Naive thymus-derived CD4-positive, alpha-beta T cell (primary cell): ENCODE measurements around the gene PDE4C. TPM values are rescaled to one million over a fixed set of nuclear protein-coding genes. Genes with fewer than 3 reads are reported as not detected.

Source experiments
- ATAC-seq: fragments of 150-1000 bp; cut with Tn5 transposase; 2 replicates; pipeline ENCODE4 v1.10.0; 2021; ENCODE audit warnings: mild to moderate bottlenecking, moderate library complexity
- CTCF ChIA-PET: fragments of 350-600 bp; sonication (Branson Sonifier 250); formaldehyde crosslinking; loops from one replicate; lab custom pipeline; 2021; ENCODE audit warnings: antibody characterized with exemption; lab: Charles Lee
- POLR2A ChIA-PET: fragments of 350-600 bp; sonication (Branson Sonifier 250); formaldehyde crosslinking; loops from one replicate; lab custom pipeline; 2021; ENCODE audit warnings: antibody characterized with exemption, inconsistent platforms; lab: Charles Lee
- DNase-seq, 9 donors: peaks; one replicate each; pipeline versions ENCODE4 v3.0.0 to v3.0.0-alpha.2; 2020 to 2022; ENCODE audit warnings: mixed read lengths in 1 of 9
- H3K27ac ChIP-seq: one replicate; pipeline ENCODE4 v1.7.0; 2013; ENCODE audit warnings: mild to moderate bottlenecking, low read depth, low read length, moderate library complexity
- H3K27me3 ChIP-seq, 2 donors: one replicate each; pipeline ENCODE4 v1.7.0; 2013; ENCODE audit warnings: low read length in 2 of 2, mild to moderate bottlenecking in 2 of 2, moderate library complexity in 2 of 2; ENCODE audit not compliant: control insufficient read depth in 2 of 2, insufficient read depth in 2 of 2
- H3K36me3 ChIP-seq, 3 experiments: 1 replicate in 2 of 3; 2 replicates in 1 of 3; pipeline ENCODE4 v1.7.0; 2013; ENCODE audit warnings: low read length in 3 of 3, mild to moderate bottlenecking in 3 of 3, moderate library complexity in 1 of 3; ENCODE audit not compliant: insufficient read depth in 3 of 3, control insufficient read depth in 2 of 3
- H3K4me1 ChIP-seq, 2 donors: one replicate each; pipeline ENCODE4 v1.7.0; 2013; ENCODE audit warnings: low read length in 2 of 2, mild to moderate bottlenecking in 2 of 2, moderate library complexity in 1 of 2; ENCODE audit not compliant: control insufficient read depth in 2 of 2, insufficient read depth in 2 of 2
- H3K4me3 ChIP-seq: 2 replicates; pipeline ENCODE4 v1.7.0; 2013; ENCODE audit warnings: mild to moderate bottlenecking, low read length
- H3K9me3 ChIP-seq, 3 experiments: 1 replicate in 2 of 3; 2 replicates in 1 of 3; pipeline ENCODE4 v1.7.0; 2013; ENCODE audit warnings: low read length in 3 of 3; ENCODE audit not compliant: control insufficient read depth in 2 of 3
- H3K27ac Mint-ChIP-seq, 9 donors: one replicate each; pipeline ENCODE4 v1.8.0; 2020 to 2022; ENCODE audit warnings: mixed read lengths in 9 of 9, mild to moderate bottlenecking in 8 of 9, moderate library complexity in 5 of 9, inconsistent platforms in 2 of 9
- H3K27me3 Mint-ChIP-seq, 5 donors: one replicate each; pipeline ENCODE4 v1.8.0; 2021 to 2022; ENCODE audit warnings: mixed read lengths in 5 of 5, mild to moderate bottlenecking in 1 of 5
- H3K36me3 Mint-ChIP-seq, 5 donors: one replicate each; pipeline ENCODE4 v1.8.0; 2020 to 2022; ENCODE audit warnings: mixed read lengths in 5 of 5, mild to moderate bottlenecking in 3 of 5, inconsistent platforms in 1 of 5
- H3K4me1 Mint-ChIP-seq, 7 donors: one replicate each; pipeline ENCODE4 v1.8.0; 2020 to 2022; ENCODE audit warnings: mixed read lengths in 7 of 7, mild to moderate bottlenecking in 3 of 7, inconsistent platforms in 1 of 7
- H3K4me3 Mint-ChIP-seq, 10 donors: one replicate each; pipeline ENCODE4 v1.8.0; 2020 to 2022; ENCODE audit warnings: mild to moderate bottlenecking in 10 of 10, mixed read lengths in 10 of 10, moderate library complexity in 6 of 10, inconsistent platforms in 2 of 10
- H3K9me3 Mint-ChIP-seq, 11 donors: one replicate each; pipeline ENCODE4 v1.8.0; 2020 to 2022; ENCODE audit warnings: mixed read lengths in 11 of 11, mild to moderate bottlenecking in 4 of 11, inconsistent platforms in 1 of 11, moderate library complexity in 1 of 11
- intact Hi-C, 2 donors: fragments of 100-400 bp; cut with micrococcal nuclease; formaldehyde crosslinking; loops; one replicate each; pipeline ENCODE4 v1.15.1; 2023
- polyA plus RNA-seq, 2 donors: library from polyadenylated mRNA; unstranded; fragments of 300-500 nt; fragmentation: Illumina TruSeq; gene quantifications; one replicate each; pipeline ENCODE4 v1.2.3, GENCODE V29; 2021
- total RNA-seq, 6 experiments: library from RNA in 5 of 6; stranded (reverse) in 5 of 6; gene quantifications; 1 replicate in 5 of 6; 2 replicates in 1 of 6; pipeline ENCODE4 v1.2.3 and lab custom pipeline; 2021 to 2026

PDE4C gene
- total and polyA plus RNA-seq, 7 experiments from 2014 or later, result not detected

DNA sequence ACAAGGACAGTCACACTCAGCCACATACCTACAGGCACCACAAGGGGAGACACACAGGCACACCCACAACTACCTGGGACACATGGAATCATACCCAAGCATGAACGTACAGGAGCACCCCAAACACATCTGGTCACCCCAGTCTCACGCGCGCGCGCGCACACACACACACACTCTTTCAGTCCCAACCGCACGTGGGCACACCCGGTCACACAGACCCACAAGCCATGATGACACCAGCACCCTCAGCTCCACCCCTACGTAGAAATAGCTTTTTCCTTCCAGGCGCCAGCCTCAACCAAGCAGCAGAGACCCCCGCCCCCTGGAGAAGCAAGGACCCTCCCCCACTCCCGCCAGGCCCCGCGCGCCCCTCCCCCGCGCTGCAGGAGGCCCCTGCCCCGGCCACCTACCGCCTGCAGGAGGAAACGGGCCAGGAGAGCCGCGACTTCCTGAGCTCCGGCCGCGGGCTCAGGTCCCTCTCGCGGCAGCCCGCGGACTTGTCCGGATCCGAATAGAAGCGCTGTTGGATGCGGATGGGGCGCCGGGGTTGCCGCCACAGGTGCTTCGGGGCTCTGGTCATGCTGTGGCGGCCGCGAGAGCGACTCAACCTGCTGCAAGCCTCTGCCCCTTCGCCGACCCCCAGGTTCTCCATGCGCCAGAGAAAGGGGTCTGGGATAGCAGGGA is 6.4 kb upstream of the PDE4C start:
- no peak overlapping the region for H3K4me3 Mint-ChIP-seq
- CTCF ChIA-PET, result interaction anchor here (1.3 kb wide), 1 partner anchor 8 kb away, joined by 3 read pairs; no protein-coding TSS in a partner anchor
- intact Hi-C loops, result no loop called here

DNA sequence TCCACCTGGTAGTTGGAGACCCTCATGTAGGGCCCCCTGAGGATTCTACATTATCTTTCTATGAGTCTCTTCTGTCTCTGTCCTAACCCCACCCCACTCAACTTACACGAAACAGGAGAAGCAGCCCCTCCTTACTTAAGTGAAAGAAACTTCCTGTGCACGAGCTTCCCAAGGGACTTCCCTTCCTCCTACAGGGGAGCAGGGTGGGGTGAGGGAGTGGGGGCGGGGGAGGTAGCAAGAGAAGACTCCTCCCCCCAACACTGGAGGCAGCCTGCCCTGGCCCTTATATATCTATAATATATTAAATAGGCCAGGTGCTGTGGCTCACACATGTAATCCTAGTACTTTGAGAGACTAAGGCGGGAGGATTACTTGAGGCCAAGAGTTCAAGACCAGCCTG is 5.5 kb upstream of the PDE4C start:
- ATAC-seq (no peak), DNase-seq (no peak)
- peaks cover 0 to 17% (median 9%) of the 10 kb centered on the region in 11 donors for H3K9me3 Mint-ChIP-seq
- peaks cover 0 to 12% (median 5%) of the 10 kb centered on the region in 7 donors for H3K4me1 Mint-ChIP-seq
- Histone ChIP-seq H3K36me3 (no peaks in the 10 kb centered on the region), H3K27ac (no peak overlapping the region), H3K9me3 (peaks cover 0 to 11% (median 0%) of the 10 kb centered on the region in 3 experiments), H3K27me3 (peaks cover 5 to 27% of the 10 kb centered on the region in 2 donors), H3K4me3 (no peak overlapping the region), H3K4me1 (no peaks in the 10 kb centered on the region)
- H3K36me3 Mint-ChIP-seq, result peaks cover 0 to 9% (median 6%) of the 10 kb centered on the region in 5 donors
- peaks cover 60 to 75% (median 69%) of the 10 kb centered on the region in 5 donors for H3K27me3 Mint-ChIP-seq
- no peak overlapping the region for H3K4me3 Mint-ChIP-seq
- no peak overlapping the region for H3K27ac Mint-ChIP-seq
- CTCF ChIA-PET, result no interaction called here
- POLR2A ChIA-PET, result no interaction called here
- intact Hi-C loops, result no loop called here

More for the DNA sequence above, 6.4 kb upstream of the PDE4C start:
- Histone ChIP-seq H3K27ac (no peak overlapping the region), H3K4me1 (no peaks in the 10 kb centered on the region), H3K4me3 (no peak overlapping the region), H3K9me3 (peaks cover 0 to 11% (median 0%) of the 10 kb centered on the region in 3 experiments), H3K36me3 (no peaks in the 10 kb centered on the region), H3K27me3 (peaks cover 0 to 19% of the 10 kb centered on the region in 2 donors)
- peaks cover 0 to 17% (median 9%) of the 10 kb centered on the region in 11 donors for H3K9me3 Mint-ChIP-seq
- peaks cover 0 to 9% (median 6%) of the 10 kb centered on the region in 5 donors for H3K36me3 Mint-ChIP-seq
- DNase-seq (no peak), ATAC-seq (no peak)
- peaks cover 51 to 70% (median 62%) of the 10 kb centered on the region in 5 donors for H3K27me3 Mint-ChIP-seq
- H3K4me1 Mint-ChIP-seq, result peaks cover 0 to 12% (median 0%) of the 10 kb centered on the region in 7 donors
- H3K27ac Mint-ChIP-seq, result no peak overlapping the region
- POLR2A ChIA-PET, result interaction anchor here (0.5 kb wide), 1 partner anchor 1432 kb away, joined by 4 read pairs; no protein-coding TSS in a partner anchor

DNA sequence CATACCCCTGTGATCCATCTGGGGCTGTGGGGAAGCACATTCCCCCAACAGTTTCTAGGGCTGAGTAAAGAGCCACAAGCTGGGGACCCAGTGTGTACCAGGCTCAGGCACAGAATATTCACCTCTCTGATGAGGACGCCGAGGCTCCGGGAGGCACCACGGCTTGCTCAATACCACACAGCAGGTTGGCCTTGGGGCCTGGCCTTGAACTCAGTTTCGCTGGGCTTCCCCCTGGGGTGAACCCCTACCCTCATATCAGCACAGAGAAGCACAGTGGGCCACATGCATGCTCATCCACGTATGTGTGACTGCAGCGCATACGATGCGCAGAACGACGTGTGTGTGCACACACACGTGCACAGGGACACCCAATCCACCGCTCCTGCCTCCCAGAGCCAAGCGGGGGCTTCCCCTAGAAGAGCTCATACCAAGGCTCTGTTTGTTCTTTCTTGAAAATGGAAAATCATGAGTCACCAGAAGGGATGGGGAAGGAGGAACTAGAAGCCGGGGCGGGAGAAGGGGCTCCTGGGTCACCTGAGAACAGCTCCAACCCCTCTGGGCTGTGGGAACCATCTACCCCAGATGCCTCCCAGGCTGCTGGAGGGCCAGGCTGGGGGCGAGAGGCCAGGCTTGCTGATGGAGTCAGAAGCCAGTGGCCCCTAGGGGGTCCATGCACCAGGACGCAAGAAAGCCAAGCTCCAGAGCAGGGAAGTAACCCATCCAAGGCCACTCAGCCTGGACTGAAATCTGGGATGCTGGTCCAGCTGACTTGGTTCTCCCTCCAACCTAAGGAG is 4.9 kb upstream of the PDE4C start:
- peaks cover 61 to 73% (median 69%) of the 10 kb centered on the region in 5 donors for H3K27me3 Mint-ChIP-seq
- POLR2A ChIA-PET, result interaction anchor here (0.7 kb wide), 1 partner anchor 671 kb away, joined by 3 read pairs; no protein-coding TSS in a partner anchor

DNA sequence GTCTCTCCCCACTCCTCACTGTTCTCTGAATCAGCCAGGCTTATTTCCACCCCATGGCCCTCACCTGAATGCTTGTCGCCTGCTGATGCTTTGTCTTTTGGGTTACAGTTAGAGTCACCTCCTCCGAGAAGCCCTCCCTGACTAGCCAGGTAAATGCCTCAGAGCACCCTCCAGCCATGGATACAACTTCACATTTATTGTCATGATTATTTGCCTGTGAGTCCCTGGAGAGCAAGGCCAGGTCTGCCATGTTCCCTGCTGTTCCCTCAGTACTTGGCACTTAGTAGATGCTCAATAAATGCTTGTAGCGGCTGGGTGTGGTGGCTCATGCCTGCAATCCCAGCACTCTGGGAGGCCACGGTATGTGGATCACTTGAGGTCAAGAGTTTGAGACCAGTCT is 3.7 kb upstream of the PDE4C start:
- CTCF ChIA-PET, result interaction anchor here (0.9 kb wide), 1 partner anchor 59 kb away, joined by 3 read pairs; no protein-coding TSS in a partner anchor
- peaks cover 0 to 17% (median 7%) of the 10 kb centered on the region in 11 donors for H3K9me3 Mint-ChIP-seq
- no peak overlapping the region for H3K27ac ChIP-seq
- intact Hi-C loops, result loop anchor here in 1 of 2 donors (1.0 kb wide), 1 partner anchor 98 kb away; no protein-coding TSS in a partner anchor
- no peaks in the 10 kb centered on the region for H3K36me3 ChIP-seq
- peaks cover 0 to 11% (median 0%) of the 10 kb centered on the region in 3 experiments for H3K9me3 ChIP-seq
- no peak for ATAC-seq
- H3K27me3 ChIP-seq, result peaks cover 9 to 36% of the 10 kb centered on the region in 2 donors
- H3K36me3 Mint-ChIP-seq, result peaks cover 0 to 9% (median 3%) of the 10 kb centered on the region in 5 donors
- H3K4me1 Mint-ChIP-seq, result peaks cover under 1 to 20% (median 10%) of the 10 kb centered on the region in 7 donors
- H3K27ac Mint-ChIP-seq, result peak overlapping the region in 1 of 9 donors; percentile 51
- POLR2A ChIA-PET, result interaction anchor here (0.6 kb wide), 1 partner anchor 97 kb away, joined by 4 read pairs; no protein-coding TSS in a partner anchor
- peaks cover 55 to 73% (median 66%) of the 10 kb centered on the region in 5 donors for H3K27me3 Mint-ChIP-seq
- no peak for DNase-seq
- H3K4me3 ChIP-seq, result no peak overlapping the region
- no peak overlapping the region for H3K4me3 Mint-ChIP-seq
- H3K4me1 ChIP-seq, result peaks cover 0 to 12% of the 10 kb centered on the region in 2 donors

More for the DNA sequence above, 4.9 kb upstream of the PDE4C start:
- CTCF ChIA-PET, result interaction anchor here (0.9 kb wide), 1 partner anchor 60 kb away, joined by 3 read pairs; no protein-coding TSS in a partner anchor
- peaks cover 0 to 10% (median 6%) of the 10 kb centered on the region in 7 donors for H3K4me1 Mint-ChIP-seq
- H3K9me3 Mint-ChIP-seq, result peaks cover 0 to 17% (median 9%) of the 10 kb centered on the region in 11 donors
- no peak overlapping the region for H3K4me3 ChIP-seq
- H3K27ac Mint-ChIP-seq, result no peak overlapping the region
- H3K27me3 ChIP-seq, result peaks cover 5 to 27% of the 10 kb centered on the region in 2 donors
- peaks cover 0 to 9% (median 3%) of the 10 kb centered on the region in 5 donors for H3K36me3 Mint-ChIP-seq
- peaks cover 0 to 11% (median 0%) of the 10 kb centered on the region in 3 experiments for H3K9me3 ChIP-seq
- H3K36me3 ChIP-seq, result no peaks in the 10 kb centered on the region
- intact Hi-C loops, result no loop called here
- ATAC-seq, result peak; percentile 50
- H3K4me3 Mint-ChIP-seq, result no peak overlapping the region
- no peak overlapping the region for H3K27ac ChIP-seq
- no peak for DNase-seq
- H3K4me1 ChIP-seq, result no peaks in the 10 kb centered on the region

DNA sequence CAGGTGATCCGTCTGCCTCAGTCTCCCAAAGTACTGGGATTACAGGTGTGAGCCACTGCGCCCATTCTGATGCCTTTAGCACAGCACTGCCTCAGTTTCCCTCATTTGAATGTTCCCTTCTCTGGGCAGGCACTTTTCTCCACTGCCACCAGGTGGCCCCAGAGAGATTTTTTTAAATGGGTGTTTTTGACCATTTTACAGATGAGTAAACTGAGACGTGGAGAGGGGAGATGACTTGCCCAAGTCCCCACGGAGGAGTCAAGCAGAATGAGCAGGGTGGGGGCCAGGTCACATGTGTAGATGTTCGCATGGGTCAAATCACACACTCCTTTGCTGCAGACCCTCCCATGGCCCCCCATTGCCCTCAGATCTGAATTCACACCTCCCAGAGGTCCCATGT is 3.2 kb upstream of the PDE4C start:
- H3K36me3 Mint-ChIP-seq, result peaks cover 0 to 9% (median 3%) of the 10 kb centered on the region in 5 donors
- Histone ChIP-seq H3K9me3 (peaks cover 0 to 11% (median 0%) of the 10 kb centered on the region in 3 experiments), H3K27me3 (peaks cover 9 to 36% of the 10 kb centered on the region in 2 donors), H3K4me3 (no peak overlapping the region), H3K36me3 (no peaks in the 10 kb centered on the region), H3K4me1 (peaks cover under 1 to 16% of the 10 kb centered on the region in 2 donors), H3K27ac (no peak overlapping the region)
- no peak for ATAC-seq
- intact Hi-C loops, result loop anchor here in 1 of 2 donors (1.0 kb wide), 1 partner anchor 99 kb away; no protein-coding TSS in a partner anchor
- H3K9me3 Mint-ChIP-seq, result peaks cover 0 to 14% (median 7%) of the 10 kb centered on the region in 11 donors
- peaks cover 4 to 24% (median 15%) of the 10 kb centered on the region in 7 donors for H3K4me1 Mint-ChIP-seq
- H3K4me3 Mint-ChIP-seq, result no peak overlapping the region
- POLR2A ChIA-PET, result no interaction called here
- peak overlapping the region in 1 of 9 donors; percentile 51 for H3K27ac Mint-ChIP-seq
- peaks cover 58 to 72% (median 70%) of the 10 kb centered on the region in 5 donors for H3K27me3 Mint-ChIP-seq
- CTCF ChIA-PET, result interaction anchor here (0.7 kb wide), 1 partner anchor 23 kb away, joined by 3 read pairs; no protein-coding TSS in a partner anchor
- no peak for DNase-seq

DNA sequence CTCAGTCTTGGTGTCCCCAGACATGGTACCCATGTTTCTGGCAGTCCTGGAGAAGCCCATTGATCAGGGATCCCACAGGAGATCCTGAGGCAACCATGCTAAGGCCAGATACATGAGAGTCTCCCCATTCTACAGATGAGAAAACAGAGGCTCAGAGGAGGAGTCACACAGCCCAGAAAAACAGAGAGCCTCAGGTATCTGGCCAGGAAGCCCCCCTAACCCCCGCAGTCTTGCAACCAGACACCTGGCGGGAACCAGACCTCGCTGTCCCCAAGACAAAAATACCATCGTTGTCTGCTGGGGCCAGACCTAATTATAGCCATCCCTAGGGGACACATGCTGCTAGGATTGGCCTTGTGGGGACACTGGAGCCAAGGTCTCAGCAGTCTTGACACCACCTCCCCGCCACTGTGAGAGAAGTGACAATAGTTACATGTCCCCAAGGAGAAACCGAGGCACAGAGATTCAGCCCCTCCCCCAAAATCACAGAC is 1.6 kb upstream of the PDE4C start:
- DNase-seq (no peak), ATAC-seq (no peak)
- Mint-ChIP-seq H3K4me1 (peaks cover 8 to 29% (median 19%) of the 10 kb centered on the region in 7 donors), H3K27me3 (peaks cover 53 to 72% (median 66%) of the 10 kb centered on the region in 5 donors), H3K36me3 (peaks cover 0 to 4% (median 0%) of the 10 kb centered on the region in 5 donors), H3K4me3 (no peak overlapping the region), H3K27ac (no peak overlapping the region), H3K9me3 (peaks cover 0 to 7% (median 4%) of the 10 kb centered on the region in 11 donors)
- intact Hi-C loops, result no loop called here
- H3K4me3 ChIP-seq, result no peak overlapping the region
- no peaks in the 10 kb centered on the region for H3K9me3 ChIP-seq
- CTCF ChIA-PET, result no interaction called here
- POLR2A ChIA-PET, result no interaction called here
- peaks cover 12 to 35% of the 10 kb centered on the region in 2 donors for H3K27me3 ChIP-seq
- H3K27ac ChIP-seq, result no peak overlapping the region
- no peaks in the 10 kb centered on the region for H3K36me3 ChIP-seq
- H3K4me1 ChIP-seq, result peaks cover 6 to 16% of the 10 kb centered on the region in 2 donors
